ENCODE data around the gene FLOT1. TPM values are rescaled to one million over a fixed set of nuclear protein-coding genes. Genes with fewer than 3 reads are reported as not detected.
A peak's percentile ranks its signal among the peaks of the same experiment; 100 is the strongest.

FLOT1 gene
- total and polyA plus RNA-seq, 2 of the 13 experiments (the other 11 are each of a cell fraction or from before 2014, with no cell fraction given), result 82.3 to 130 TPM

GRCh38 chr6:30686009-30686907 lies 56.2 kb downstream of the FLOT1 start, which contains the start of gene PPP1R18 (continued):
- TF ChIP-seq, protein P1, sequence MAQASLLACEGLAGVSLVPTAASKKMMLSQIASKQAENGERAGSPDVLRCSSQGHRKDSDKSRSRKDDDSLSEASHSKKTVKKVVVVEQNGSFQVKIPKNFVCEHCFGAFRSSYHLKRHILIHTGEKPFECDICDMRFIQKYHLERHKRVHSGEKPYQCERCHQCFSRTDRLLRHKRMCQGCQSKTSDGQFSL (CRISPR knock-in tag; IDR thresholded peaks at IDR 0.05), result peak; percentile 49; the same call in 1 of the 2 replicates
- 0 out of 2 replicates have a peak, but pooled peaks have one; percentile 38 for TF ChIP-seq KAT8 (CRISPR knock-in tag; IDR thresholded peaks at IDR 0.05)

DNA sequence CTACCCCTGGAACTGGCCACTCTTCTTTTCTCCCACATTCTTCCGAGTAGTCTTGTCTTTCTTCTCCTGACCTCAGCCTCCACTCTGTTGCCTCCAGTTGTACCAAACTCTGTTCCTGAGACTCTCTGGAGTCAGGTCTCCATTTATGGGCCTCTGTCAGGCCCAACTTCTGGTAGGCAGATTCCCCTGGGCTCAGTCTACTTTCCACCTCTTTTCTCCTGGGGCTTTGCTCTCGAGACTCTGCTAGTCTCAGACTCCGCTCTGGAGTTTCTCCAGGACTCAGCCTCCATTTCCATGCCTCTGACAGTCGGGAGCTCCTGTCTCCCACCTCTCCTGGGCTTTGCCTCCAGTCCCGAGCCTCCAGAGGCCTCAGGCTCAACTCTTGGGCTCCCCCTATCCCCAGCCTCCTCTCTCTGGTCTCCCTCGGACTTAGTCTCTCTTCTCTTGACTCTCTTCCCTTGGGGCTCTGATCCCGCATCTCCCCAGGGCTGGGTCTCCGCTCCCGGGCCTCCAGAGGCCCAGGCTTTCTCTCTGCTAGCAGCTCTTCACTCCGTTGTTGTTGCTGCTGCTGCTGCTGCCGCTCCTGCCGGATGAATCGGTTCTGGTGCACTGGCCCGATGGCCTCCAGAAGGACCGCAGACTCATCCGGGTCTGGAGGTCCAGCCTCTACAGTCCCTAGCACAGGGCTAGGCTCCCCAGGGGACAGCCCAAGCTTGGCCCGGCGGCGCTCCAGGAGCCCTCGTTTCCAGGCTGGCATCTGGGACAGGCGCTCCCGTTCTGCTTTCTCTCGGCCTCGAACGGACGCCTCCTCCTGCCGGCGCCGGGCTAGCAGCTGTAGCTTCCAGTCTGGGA lies 57.1 kb downstream of the FLOT1 start:
- FAIRE-seq (no peak), DNase-seq (ENCODE audit: low spot score) (no peak), ATAC-seq (no peak)
- Histone ChIP-seq H3K27ac (ENCODE audit: extremely low read length, insufficient read depth, low read length) (no peak overlapping the region), H3K79me2 (ENCODE audit: insufficient read depth, low read length) (no peaks in the 10 kb centered on the region), H3K9me3 (ENCODE audit: low read length) (no peaks in the 10 kb centered on the region), H3K36me3 (replicated peaks in 1 of 2; ENCODE audit: control insufficient read depth in 1 of 2, insufficient read depth in 2 of 2, low read length in 2 of 2) (no peaks in the 10 kb centered on the region), H3K4me1 (ENCODE audit: insufficient read depth, low read length) (peaks cover 71% of the 10 kb centered on the region), H3K27me3 (ENCODE audit: control insufficient read depth in 1 of 2, insufficient read depth in 2 of 2, low read length in 2 of 2) (no peaks in the 10 kb centered on the region), H3K4me3 (replicated peaks in 1 of 3; ENCODE audit: insufficient read depth in 1 of 3, low read depth in 2 of 3, low read length in 3 of 3) (no peak overlapping the region; a peak in 1 of 6 replicates), H3K4me2 (ENCODE audit: low read depth, low read length) (no peak overlapping the region; the same call in 1 of the 2 replicates), H3K9ac (ENCODE audit: insufficient read depth, low read depth, low read length) (no peak overlapping the region), H4K20me1 (ENCODE audit: insufficient read depth, low read length) (no peaks in the 10 kb centered on the region), H2AFZ (ENCODE audit: low read length) (no peak overlapping the region)
- WGBS (ENCODE audit: low lambda C conversion rate), result 93% methylated on average over 29 of the region's 29 CpGs
- intact Hi-C loops (cut with micrococcal nuclease; ENCODE audit: unreplicated experiment) (no loop called here), in situ Hi-C loops (cut with HindIII; ENCODE audit: extremely low pct_ligation_motif_present, low pct_unique_long_range_greater_than_20kb) (loop anchor here (25.0 kb wide), 1 partner anchor 402 kb away; no protein-coding TSS in a partner anchor)
- ChIA-PET CTCF (ENCODE audit: low intra/inter-chr PET ratio, low total read pairs) (interaction anchor here (1.0 kb wide), 1 partner anchor 37 kb away, joined by 4 read pairs; no protein-coding TSS in a partner anchor), POLR2A (interaction anchor here (2.5 kb wide), 1 partner anchor 37 kb away, joined by 10 read pairs; no protein-coding TSS in a partner anchor)
- no TSS peak for BruUV-seq (replicated peaks)
- TF ChIP-seq, protein P2, sequence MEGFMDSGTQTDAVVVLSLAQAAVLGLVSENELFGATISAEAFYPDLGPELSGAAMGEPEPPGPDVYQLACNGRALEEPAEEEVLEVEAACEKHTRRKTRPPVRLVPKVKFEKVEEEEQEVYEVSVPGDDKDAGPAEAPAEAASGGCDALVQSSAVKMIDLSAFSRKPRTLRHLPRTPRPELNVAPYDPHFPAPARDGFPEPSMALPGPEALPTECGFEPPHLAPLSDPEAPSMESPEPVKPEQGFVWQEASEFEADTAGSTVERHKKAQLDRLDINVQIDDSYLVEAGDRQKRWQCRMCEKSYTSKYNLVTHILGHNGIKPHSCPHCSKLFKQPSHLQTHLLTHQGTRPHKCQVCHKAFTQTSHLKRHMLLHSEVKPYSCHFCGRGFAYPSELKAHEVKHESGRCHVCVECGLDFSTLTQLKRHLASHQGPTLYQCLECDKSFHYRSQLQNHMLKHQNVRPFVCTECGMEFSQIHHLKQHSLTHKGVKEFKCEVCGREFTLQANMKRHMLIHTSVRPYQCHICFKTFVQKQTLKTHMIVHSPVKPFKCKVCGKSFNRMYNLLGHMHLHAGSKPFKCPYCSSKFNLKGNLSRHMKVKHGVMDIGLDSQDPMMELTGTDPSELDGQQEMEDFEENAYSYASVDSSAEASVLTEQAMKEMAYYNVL (CRISPR knock-in tag; IDR thresholded peaks at IDR 0.05; ENCODE audit: borderline replicate concordance), result no peak
- TF ChIP-seq ZNF121 (CRISPR knock-in tag; IDR thresholded peaks at IDR 0.05) (no peak), CENPX (CRISPR knock-in tag; IDR thresholded peaks at IDR 0.05) (no peak), PLRG1 (conservative IDR thresholded peaks at IDR 0.05) (no peak), GATAD1 (CRISPR knock-in tag; IDR thresholded peaks at IDR 0.05) (no peak), ZNF83 (CRISPR knock-in tag; IDR thresholded peaks at IDR 0.05; ENCODE audit: borderline replicate concordance) (no peak), CTCF (CRISPR knock-in tag; IDR thresholded peaks at IDR 0.05) (0 out of 2 replicates have a peak, but pooled peaks have one; percentile 16)
- TF ChIP-seq, protein P3, sequence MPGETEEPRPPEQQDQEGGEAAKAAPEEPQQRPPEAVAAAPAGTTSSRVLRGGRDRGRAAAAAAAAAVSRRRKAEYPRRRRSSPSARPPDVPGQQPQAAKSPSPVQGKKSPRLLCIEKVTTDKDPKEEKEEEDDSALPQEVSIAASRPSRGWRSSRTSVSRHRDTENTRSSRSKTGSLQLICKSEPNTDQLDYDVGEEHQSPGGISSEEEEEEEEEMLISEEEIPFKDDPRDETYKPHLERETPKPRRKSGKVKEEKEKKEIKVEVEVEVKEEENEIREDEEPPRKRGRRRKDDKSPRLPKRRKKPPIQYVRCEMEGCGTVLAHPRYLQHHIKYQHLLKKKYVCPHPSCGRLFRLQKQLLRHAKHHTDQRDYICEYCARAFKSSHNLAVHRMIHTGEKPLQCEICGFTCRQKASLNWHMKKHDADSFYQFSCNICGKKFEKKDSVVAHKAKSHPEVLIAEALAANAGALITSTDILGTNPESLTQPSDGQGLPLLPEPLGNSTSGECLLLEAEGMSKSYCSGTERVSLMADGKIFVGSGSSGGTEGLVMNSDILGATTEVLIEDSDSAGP (CRISPR knock-in tag; IDR thresholded peaks at IDR 0.05; ENCODE audit: borderline replicate concordance), result peak; percentile 55; the same call in 1 of the 2 replicates
